ENCODE data around the gene RPL29.

RPL29 gene

GRCh38 chr3:51961602-51962569 lies 33.8 kb downstream of the RPL29 start:
- DNase-seq, result no peak

- DNase-seq, result no peak
These were observed 34.7 kb downstream of the RPL29 start for GRCh38 chr3:51961011-51961410.

- no peak for DNase-seq
These were observed 35.3 kb downstream of the RPL29 start for GRCh38 chr3:51960386-51960785.

GRCh38 chr3:51959651-51960050 lies 36.0 kb downstream of the RPL29 start:
- DNase-seq, result no peak

GRCh38 chr3:51958603-51959521 lies 36.8 kb downstream of the RPL29 start:
- DNase-seq, result no peak

GRCh38 chr3:51957520-51958205 lies 38.0 kb downstream of the RPL29 start:
- DNase-seq, result no peak

- DNase-seq, result no peak
These were observed 39.6 kb downstream of the RPL29 start for GRCh38 chr3:51955893-51956770.

GRCh38 chr3:51955175-51955892 lies 40.4 kb downstream of the RPL29 start, which contains the start of gene GPR62:
TSS of gene GPR62 (plus strand) at chr3:51955381. CDS start at chr3:51955653, 272 bp downstream.
- no peak for DNase-seq

GRCh38 chr3:51954713-51955112 lies 41.0 kb downstream of the RPL29 start:
- DNase-seq, result no peak

GRCh38 chr3:51954105-51954504 lies 41.6 kb downstream of the RPL29 start:
- no peak for DNase-seq

GRCh38 chr3:51953445-51953844 lies 42.2 kb downstream of the RPL29 start:
- no peak for DNase-seq

- no peak for DNase-seq
These were observed 44.8 kb downstream of the RPL29 start for GRCh38 chr3:51950899-51951298.

GRCh38 chr3:51949121-51949520 lies 46.6 kb downstream of the RPL29 start:
- no peak for DNase-seq

GRCh38 chr3:51948016-51948580 lies 47.6 kb downstream of the RPL29 start:
- no peak for DNase-seq

GRCh38 chr3:51947215-51947900 lies 48.3 kb downstream of the RPL29 start:
- DNase-seq, result no peak

GRCh38 chr3:51946796-51947195 lies 48.9 kb downstream of the RPL29 start:
- DNase-seq, result no peak

- no peak for DNase-seq
These were observed 49.6 kb downstream of the RPL29 start for GRCh38 chr3:51945926-51946705.

GRCh38 chr3:51945031-51945840 lies 50.5 kb downstream of the RPL29 start:
- no peak for DNase-seq

All from activated T-cell treated with anti-CD3 and anti-CD28 coated beads for 4 hours (primary cell).